Measurements from ENCODE around the gene CACNA1B.

The CACNA1B gene

DNA sequence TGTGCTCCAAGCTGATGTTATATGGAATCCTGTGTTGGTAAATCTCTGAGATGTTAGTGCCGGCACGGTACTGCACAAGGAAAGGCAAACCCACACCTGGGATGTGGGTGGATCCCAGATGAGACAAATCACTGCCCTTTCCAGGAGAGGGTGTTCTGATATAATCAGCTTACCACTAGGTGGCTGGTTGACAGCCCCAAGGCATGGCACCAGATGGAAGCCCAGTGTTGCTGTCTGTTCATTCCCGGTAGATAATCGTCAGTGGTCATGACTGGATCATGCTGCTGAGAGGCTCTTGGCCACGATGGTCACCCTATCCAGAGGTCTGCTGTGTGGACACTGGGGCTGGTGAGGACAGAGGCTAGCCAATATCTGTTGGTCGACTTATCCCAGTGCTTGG, 184.0 kb downstream of the CACNA1B start:
- no peak for DNase-seq

GRCh38 chr9:138062196-138062595, 184.6 kb downstream of the CACNA1B start:
- DNase-seq: no peak

DNA sequence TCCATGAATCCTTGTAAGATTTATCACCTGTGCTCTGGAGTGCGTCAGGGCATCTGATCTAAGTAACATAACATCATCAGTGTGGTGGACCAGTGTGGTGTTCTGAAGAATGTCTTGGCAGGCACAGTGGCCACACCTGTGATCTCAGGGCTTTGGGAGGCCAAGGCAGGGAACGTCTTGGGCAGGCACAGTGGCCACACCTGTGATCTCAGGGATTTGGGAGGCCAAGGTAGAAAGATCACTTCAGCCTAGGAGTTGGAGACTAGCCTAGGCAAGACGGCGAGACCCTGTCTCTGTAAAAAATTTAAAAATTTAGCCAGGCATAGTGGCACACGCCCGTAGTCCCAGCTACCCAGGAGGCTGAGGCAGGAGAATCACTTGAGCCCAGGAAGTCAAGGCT, 185.5 kb downstream of the CACNA1B start:
- no peak for DNase-seq

DNA sequence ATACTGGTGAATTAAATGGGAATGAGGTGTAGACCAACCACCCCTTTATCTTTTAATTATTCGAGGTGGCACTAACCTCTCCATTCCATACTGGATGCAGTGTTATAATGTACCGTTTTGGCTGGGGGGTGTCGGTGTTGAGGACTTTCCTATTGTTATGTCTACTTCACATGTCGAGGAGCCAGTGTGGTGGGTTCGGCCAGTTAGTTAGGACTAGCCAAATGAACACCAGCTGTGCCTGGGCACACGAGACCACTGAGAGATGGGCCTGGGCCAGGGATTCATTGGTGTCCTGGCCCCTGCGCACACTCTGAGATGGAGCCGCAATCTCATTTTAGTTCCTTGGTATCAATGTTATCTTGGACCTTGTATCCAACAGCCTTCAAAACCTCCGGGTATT, 186.2 kb downstream of the CACNA1B start:
- no peak for DNase-seq

- DNase-seq: no peak
Observed at GRCh38 chr9:138064547-138064946, 187.0 kb downstream of the CACNA1B start.

DNA sequence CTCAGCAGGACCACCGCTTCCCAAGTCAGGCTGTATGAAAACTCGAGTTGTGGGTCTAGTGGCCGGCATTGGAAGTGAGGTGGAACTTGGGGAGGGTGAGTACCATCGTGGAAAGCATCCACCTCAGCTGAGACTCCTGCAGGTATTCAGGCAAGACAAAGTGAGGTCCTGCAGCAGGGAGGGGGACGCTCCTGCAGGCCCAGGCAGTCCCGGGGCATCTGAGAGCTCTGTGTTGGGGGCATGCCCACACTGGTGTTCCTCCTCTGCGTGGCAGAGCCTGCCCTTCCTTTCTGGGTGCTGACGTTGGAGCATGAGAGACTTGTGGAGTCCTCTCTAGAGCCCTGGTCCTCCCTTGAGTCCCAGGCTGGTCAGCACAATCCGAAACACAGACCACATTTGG, 187.7 kb downstream of the CACNA1B start:
- DNase-seq: no peak

- DNase-seq: no peak
Observed at GRCh38 chr9:138066049-138066448, 188.5 kb downstream of the CACNA1B start.

GRCh38 chr9:138067613-138068367, 190.2 kb downstream of the CACNA1B start:
- no peak for DNase-seq

DNA sequence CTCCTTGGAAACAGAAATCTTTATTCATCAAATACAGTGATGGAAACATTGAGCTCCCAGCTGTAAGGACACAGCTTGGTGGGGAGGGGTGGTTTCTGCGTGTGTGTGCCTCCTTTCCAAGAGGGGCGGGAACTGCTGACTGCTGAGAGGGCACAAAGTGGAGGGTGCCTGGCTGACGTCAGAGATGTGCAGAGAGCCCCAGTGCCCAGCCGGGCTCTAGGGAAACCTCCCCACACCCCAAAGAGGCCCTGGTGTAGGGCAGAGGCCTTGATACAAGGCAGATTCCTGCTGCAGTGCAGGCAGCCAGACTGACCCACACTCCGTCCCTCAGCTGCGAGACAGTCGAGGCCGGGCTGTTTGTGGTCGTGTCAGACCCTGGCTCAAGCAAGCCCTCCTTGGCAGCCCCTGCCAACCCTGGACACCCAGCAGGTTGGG, 191.0 kb downstream of the CACNA1B start:
- no peak for DNase-seq

DNA sequence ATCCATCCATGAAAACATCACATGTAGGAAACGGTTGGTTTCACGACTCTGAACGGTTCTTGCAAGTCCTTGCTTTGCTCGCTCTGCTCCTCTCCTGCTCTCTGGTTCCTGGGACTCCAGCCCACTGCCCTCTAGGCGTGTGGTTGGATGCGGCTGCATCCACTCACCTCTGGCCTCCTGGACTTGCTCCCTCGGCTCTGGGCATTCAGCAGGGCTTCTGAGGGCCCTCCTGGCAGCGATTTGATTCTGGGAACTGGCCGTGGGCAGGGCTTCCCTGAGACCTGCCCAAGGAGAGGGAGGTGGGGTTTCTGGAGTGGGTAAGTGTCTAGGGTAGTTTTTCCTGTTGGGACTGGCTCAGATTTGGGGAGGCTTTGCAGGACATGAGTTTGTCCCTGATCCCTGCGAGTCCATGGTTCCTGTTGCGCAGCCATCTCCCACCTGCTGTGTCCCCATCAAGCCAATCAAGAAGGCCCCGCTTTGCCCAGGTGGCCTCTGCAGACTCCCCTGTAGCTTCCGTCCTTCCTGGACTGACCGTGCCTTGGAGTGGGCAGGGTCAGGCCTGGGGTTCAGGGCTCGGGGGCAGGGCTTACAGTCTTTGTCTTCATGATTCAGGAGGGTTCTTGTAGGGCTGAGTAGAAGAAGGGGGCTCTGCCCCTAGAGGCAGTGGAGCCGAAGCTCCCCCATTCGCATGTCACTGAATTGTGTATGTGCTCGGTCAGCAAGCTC, 192.3 kb downstream of the CACNA1B start:
- no peak for DNase-seq

- DNase-seq: no peak
Observed at GRCh38 chr9:138070815-138071214, 193.2 kb downstream of the CACNA1B start.

- no peak for DNase-seq
Observed at GRCh38 chr9:138071292-138071691, 193.7 kb downstream of the CACNA1B start.

GRCh38 chr9:138071731-138072130, 194.1 kb downstream of the CACNA1B start:
- no peak for DNase-seq

DNA sequence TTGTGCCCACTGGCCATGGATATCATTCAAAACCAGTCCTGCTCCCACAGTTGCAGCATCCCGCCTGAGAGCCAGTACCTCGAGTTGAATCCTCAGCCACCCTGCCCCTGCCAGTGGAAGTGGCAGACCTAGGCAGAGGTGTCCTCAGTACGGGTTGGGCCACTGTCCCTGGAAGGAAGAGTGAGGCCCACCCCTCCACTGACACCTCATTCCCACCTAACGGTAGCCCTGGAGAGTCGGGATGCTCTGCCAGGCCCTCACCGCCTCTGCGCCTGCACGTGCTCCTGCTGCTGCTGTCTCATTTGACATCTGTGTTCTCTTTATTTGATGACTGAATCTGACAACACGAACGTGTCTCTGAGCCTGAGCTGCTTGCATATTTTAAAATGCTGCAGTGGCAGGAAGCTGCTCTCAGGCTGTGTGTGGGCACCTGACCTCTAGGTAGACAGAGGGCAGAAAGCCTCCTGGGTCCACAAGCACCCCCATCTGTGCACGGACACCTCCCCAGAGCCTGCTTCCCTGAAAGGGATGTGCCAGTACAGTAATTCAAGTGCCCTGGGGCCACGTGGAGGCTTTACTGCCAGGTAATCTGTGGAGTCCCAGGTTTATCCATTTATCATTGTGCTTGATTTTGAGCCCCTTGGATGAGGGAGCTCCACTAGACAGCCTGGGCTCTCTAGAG, 194.7 kb downstream of the CACNA1B start:
- DNase-seq: no peak

- no peak for DNase-seq
Observed at GRCh38 chr9:138072897-138073296, 195.3 kb downstream of the CACNA1B start.

- DNase-seq: no peak
Observed at GRCh38 chr9:138073408-138073807, 195.8 kb downstream of the CACNA1B start.

- DNase-seq: no peak
Observed at GRCh38 chr9:138073808-138074207, 196.2 kb downstream of the CACNA1B start.

DNA sequence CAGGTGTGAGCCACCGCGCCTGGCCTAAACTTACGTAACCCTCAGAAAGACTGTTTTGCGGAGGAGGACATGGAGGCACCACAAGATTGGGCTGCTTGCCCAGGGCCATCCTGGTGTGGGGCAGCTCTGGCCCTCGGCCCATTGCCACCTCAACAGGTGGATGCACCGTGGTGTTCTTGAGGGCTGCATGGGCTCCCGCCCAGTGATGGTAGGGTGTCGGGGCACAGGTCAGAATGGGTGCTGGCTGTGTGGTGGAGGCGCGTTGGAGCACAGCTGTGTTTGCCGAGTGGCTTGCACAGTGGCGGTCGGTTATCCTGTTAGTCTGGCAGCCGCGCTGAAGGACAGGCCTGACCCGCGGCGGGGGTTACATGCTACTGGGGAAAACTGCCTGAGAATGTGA, 196.9 kb downstream of the CACNA1B start:
- no peak for DNase-seq

DNA sequence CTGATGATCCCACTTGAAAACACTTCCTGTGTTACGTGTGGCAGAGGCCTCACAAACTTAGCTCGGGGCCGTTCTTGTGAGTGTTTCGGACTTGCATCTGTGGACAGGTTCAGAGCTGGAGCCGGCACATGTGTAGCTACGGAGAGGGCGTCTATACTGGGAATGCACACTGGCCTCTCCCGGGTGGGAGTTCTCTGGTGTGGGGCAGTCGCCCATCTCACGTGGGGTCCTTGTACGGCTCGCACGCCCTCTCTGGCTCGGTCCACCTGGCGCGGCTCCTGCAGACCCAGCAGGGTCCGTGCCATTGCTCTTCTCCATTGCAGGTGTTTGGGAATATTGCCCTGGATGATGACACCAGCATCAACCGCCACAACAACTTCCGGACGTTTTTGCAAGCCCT, 197.9 kb downstream of the CACNA1B start:
- no peak for DNase-seq

DNA sequence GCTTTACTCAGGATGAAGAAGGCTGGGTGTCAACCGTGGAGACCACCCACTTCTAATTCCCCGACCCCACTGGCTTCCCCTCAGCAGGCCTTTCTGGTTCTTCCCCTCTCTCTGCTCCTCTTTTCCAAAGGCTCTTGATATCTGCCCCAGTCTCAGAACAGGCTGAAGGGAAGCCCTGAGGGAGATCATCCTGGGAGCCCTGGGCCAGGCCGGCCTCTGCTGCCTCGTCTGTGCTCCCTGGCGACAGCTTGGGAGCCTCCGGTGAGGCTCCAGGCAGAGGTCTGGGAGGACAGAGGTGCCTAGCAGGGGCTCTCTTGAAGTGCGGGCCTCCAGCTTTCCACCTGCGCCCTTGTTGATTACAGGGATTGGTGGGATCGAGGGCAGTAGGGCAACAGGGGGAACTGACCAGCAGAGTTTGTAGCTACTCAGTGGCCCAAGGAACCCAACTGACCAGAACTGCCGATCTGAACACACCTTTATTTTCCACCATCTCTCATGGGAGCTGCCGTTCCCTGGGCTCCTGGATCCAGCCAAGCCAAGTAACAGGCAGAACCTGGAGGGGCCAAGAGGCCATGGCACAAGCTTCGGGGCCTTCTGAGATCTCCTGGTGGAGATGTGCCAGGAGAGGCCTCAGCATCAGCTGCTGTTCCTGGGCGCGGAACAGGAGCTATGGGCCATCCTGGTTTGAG, 198.5 kb downstream of the CACNA1B start:
- no peak for DNase-seq

DNA sequence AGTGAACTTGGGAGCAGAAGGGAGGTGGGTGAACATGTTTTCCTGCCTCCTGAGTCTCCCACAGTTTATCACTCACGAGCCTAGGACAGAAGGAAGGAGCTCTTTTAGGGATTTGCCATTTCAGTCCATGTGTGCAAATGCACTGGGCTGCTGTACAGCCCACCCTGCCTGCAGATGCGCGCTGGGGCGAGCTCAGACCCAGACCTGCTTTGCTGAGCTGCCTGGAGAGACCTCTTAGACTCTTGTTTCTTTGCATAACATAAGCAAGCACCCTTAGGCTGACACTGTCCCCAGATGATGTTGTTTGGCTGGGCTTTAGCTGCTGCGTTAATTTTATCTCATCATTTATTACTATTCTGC, 199.0 kb downstream of the CACNA1B start:
- DNase-seq: no peak

GRCh38 chr9:138077126-138077525, 199.5 kb downstream of the CACNA1B start:
- DNase-seq: no peak

DNA sequence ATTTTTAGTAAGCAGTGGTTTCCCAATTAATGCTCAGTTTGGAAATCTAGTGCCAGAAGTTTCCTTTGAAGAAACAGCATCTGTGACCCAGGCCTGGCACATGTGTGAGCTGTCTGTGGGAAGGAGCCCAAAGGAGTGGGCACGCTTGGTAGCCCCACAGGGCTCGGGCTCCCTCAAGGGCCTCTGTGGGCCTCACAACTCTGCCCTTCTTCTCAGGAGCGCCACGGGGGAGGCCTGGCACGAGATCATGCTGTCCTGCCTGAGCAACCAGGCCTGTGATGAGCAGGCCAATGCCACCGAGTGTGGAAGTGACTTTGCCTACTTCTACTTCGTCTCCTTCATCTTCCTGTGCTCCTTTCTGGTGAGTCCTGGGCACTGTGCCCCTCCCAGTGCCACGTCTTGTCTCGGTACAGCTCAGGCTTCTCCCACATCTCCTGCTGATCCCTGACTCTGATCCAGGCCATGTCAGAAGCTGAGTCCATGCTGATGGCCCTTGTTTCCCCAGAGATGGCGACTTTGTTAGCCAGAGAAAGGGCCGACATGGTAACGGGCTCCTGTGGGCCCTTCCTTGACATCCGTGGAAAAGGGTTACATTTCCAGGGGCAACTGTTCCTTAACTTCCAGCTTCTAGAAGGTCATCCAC, 200.4 kb downstream of the CACNA1B start:
- DNase-seq: no peak

Measured in stimulated activated CD4-positive, alpha-beta T cell treated with anti-CD3 and anti-CD28 coated beads, Interleukin-15, amount 100 ng/mL, for 24 hours (primary cell).